Body of pancreas (tissue), 4 donors: ENCODE data around the gene GAST.

Experiments used
- CTCF ChIP-seq, 7 experiments: fragments of 450-650 bp in 4 of 7; fragments of 200-600 bp in 3 of 7; sonication (generic) in 3 of 7; IDR thresholded peaks; one replicate each; pipeline ENCODE4 v1.5.1; 2016 to 2019; ENCODE audit warnings: antibody characterized with exemption in 7 of 7
- POLR2A ChIP-seq, 3 donors: fragments of 450-650 bp; IDR thresholded peaks; one replicate each; pipeline ENCODE4 v1.6.1; 2016; ENCODE audit warnings: antibody characterized with exemption in 3 of 3, mild to moderate bottlenecking in 2 of 3

GRCh38 chr17:41667280-41668041, 44.7 kb upstream of the GAST start:
- no peak for TF ChIP-seq CTCF (IDR thresholded peaks at IDR 0.05)
- TF ChIP-seq POLR2A (IDR thresholded peaks at IDR 0.05), result no peak
